ENCODE data around the gene ZNF438.
"Not testable (repeated sequence)": the region's sequence is repeated elsewhere in the genome, so short reads cannot be mapped to it uniquely, and the experiment has no call there.

Gene ZNF438

GRCh38 chr10:30931094-30931493, 100.6 kb downstream of the ZNF438 start:
- no peak for DNase-seq

DNA sequence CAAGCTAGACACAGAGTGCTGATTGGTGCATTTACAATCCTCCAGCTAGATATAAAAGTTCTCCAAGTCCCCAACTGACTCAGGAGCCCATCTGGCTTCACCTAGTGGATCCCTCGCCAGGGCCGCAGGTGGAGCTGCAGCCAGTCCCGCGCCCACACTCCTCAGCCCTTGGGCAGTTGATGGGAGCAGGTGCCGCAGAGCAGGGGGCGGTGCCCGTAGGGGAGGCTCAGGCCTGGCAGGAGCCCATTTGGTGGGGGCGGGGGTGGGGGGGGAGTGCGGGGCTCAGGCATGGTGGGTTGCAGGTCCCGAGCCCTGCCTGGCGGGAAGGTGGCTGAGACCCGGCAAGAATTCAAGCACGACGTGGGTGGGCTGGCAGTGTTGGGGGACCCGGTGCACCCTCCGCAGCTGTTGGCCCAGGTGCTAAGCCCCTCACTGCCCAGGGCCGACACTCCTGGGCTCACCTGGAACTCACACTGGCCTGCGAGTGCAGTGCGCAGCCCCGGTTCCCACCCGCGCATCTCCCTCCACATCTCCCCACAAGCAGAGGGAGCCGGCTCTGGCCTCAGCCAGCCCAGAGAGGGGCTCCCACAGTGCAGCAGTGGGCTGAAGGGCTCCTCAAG, 101.7 kb downstream of the ZNF438 start:
- DNase-seq = no peak

- not testable (repeated sequence) for DNase-seq
These were observed 102.3 kb downstream of the ZNF438 start for GRCh38 chr10:30929311-30929729.

- DNase-seq = no peak
These were observed 102.9 kb downstream of the ZNF438 start for GRCh38 chr10:30928742-30929141.

DNA sequence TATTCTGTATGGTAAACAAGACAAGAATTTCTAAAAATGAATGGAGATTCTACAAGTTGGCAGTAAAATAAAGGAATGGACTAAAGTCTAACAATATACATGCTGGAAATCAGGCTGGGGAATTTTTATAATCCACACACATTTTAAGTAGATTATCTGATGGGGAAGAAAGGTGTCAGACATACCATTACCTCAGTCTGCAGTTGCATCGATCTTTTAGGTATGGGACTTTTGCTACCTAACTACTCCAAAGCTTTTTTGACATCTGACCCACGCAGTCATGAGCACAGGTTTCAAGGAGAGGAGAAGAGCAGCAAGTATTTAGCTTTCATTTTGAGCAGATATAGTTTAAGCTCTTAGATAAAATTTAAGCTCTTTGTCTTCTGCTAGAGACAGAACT, 113.0 kb downstream of the ZNF438 start:
- no peak for DNase-seq

DNA sequence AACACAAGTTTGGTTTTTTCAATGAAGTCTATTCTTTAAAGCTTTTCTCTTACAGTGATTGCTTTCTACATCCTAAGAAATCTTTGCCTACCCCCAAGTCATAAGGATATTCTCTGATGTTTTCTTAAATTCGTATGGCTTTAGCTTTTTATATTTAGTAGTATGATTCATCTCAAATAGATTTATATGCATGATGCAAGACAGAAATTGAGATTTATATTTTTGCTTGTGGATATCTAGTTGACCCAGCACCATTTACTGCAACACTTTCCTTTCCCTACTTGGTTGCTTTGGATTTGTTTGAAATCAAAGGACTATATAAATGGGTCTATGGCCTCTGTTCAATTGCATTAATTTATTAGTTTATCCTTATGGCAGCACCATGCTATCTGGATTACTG, 113.9 kb downstream of the ZNF438 start:
- DNase-seq = no peak

DNA sequence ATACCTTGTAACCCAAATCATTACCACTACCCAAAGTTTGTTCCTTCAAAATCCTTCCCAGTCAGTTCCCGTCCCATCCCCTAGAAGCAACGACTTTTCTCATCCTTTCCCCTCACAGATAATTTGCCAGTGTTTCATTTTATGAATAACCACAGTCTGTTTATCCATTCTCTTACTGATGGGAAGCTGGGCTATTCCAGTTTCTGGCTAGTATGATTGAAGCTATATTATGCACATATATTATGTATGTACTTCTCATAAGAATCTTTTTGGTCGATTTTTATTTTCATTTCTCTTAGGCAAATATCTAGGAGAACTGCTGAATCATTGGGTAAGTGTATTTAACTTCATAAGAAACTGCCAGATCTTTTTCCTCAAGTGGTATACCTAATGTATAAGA, 114.6 kb downstream of the ZNF438 start:
- no peak for DNase-seq

DNA sequence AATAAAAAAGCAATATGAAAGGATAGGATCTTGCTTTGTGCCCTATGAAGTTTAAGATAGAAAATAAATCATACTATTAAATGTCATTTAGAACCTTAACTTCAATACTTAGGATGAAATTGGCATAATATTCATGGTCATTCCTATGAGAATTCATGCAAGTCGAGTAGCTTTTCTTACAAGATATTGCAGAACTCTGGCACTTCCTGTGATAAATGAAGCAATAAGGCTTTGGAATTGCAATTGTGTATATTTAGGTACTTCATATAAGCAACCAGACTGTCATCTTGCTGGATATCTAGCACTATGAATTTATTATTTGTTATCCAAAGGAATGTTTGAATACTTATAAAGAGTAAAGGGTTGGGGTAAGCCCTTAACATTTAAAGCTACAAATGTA, 116.5 kb downstream of the ZNF438 start:
- no peak for DNase-seq

GRCh38 chr10:30911303-30911863, 120.3 kb downstream of the ZNF438 start:
- no peak for DNase-seq

GRCh38 chr10:30903397-30904138, 128.1 kb downstream of the ZNF438 start:
- no peak for DNase-seq

DNA sequence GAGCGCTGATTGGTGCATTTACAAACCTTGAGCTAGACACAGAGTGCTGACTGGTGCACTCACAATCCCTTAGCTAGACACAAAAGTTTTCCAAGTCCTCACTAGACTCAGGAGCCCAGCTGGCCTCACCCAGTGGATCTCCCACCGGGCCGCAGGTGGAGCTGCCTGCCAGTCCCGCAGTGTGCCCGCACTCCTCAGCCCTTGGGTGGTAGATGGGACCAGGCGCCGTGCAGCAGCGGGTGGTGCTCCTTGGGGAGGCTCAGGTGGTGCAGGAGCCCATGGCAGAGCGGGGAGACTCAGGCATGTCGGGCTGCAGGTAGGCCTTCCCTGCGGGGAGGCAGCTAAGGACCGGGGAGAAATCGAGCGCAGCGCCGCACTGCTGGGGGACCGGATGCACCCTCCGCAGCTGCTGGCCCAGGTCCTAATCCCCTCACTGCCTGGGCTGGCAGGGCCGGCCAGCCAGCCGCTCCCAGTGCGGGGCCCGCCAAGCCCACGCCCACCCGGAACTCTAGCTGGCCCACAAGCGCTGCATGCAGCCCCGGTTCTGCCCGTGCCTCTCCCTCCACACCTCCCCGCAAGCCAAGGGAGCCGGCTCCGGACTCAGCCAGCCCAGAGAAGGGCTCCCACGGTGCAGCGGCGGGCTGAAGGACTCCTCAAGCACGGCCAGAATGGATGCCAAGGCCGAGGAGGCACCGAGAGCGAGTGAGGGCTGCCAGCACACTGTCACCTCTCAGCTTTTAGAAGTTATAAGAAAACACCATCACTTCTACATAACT, 128.9 kb downstream of the ZNF438 start:
- DNase-seq = no peak

DNA sequence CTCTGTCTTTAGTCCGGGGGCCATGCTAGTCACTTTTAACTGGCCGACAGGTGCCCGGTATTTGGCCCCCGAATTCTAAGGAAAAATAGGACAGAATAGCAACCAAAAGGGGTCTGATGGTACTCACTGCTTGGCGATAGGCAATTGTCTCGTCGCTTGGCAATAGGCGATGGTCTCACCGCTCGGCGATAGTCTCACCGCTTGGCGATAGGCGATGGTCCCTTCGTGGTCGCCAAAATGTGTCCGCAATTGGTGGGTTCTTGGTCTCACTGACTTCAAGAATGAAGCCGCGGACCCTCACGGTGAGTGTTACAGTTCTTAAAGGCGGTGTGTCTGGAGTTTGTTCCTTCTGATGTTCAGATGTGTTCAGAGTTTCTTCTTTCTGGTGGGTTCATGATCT, 130.2 kb downstream of the ZNF438 start:
- DNase-seq = not testable (repeated sequence)

- DNase-seq = no peak
These were observed 132.7 kb downstream of the ZNF438 start for GRCh38 chr10:30898964-30899363.

GRCh38 chr10:30897547-30897946, 134.1 kb downstream of the ZNF438 start:
- DNase-seq = no peak

DNA sequence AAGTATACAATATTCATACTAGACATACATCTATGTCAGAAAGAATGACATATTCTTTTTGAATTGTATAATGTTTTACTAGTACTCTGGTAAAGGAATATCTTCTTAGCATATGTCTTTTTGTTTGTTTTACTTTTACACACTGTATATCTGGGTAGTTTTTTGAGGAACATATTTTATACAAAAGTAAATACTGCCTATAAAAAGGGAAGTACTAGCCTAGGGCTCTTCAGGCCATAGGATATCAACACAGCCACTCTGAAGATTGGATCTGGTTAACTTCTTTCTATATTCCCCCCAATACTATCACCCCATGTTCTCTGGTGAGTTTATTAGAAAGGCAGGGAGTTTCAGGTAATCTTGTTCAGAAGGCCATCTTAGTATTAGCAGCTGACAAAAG, 134.6 kb downstream of the ZNF438 start:
- no peak for DNase-seq

- no peak for DNase-seq
These were observed 137.4 kb downstream of the ZNF438 start for GRCh38 chr10:30894221-30894620.

- DNase-seq = no peak
These were observed 138.5 kb downstream of the ZNF438 start for GRCh38 chr10:30893208-30893607.

- no peak for DNase-seq
These were observed 143.8 kb downstream of the ZNF438 start for GRCh38 chr10:30887839-30888238.

GRCh38 chr10:30885423-30885822, 146.2 kb downstream of the ZNF438 start:
- DNase-seq = no peak

- no peak for DNase-seq
These were observed 147.9 kb downstream of the ZNF438 start for GRCh38 chr10:30883751-30884150.

GRCh38 chr10:30883116-30883515, 148.5 kb downstream of the ZNF438 start:
- DNase-seq = no peak

GRCh38 chr10:30882281-30882680, 149.4 kb downstream of the ZNF438 start:
- DNase-seq = no peak

DNA sequence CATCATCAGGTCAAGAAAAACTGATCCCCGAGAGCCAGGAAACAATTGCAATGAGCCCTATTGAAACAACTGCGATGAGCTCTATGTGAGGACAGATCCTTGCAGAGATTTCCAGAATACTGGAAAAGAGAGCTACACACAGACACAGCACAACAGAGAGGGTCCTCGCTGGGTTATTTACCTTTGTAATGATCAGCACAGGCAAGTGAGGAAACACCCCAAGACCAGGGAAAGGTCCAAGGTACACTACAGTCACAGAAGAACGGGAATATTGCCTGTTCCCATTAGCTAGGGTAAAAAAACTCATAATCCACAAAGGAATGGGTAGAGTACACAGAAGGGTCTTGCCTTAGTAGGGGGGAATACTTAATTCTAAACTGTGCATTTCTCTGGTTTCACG, 152.7 kb downstream of the ZNF438 start:
- no peak for DNase-seq

DNA sequence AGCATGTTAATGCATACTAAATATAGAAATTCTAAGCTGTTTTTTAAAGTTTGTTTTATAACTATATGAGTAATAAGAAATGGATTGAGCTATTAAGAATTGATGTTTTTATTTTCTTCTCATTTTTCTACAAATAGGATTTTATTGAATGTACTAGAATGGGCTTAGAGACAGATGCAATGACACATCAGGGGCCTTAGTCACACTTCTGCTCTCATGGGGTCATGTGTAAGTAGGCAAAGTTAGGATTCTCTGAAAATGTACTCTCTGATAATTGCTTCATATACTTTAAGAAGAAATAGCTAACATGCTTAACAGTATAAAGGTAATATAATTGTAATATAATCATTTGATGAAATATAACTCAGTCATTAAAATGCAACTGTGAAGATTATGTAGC, 154.6 kb downstream of the ZNF438 start:
- DNase-seq = no peak

All from activated CD8-positive, alpha-beta memory T cell treated with anti-CD3 and anti-CD28 coated beads, Interleukin-2, amount 50 U/mL, for 48 hours (primary cell).